GM18868 (cell line): ENCODE results near the gene PAPSS2.
"Not testable (repeated sequence)": the region's sequence is repeated elsewhere in the genome, so short reads cannot be mapped to it uniquely, and the experiment has no call there.

Experiments used
- ATAC-seq: cut with Tn5 transposase; IDR thresholded peaks from one replicate; pipeline ENCODE4 v1.9.1; 2021; ENCODE audit warnings: mild to moderate bottlenecking, moderate library complexity; ENCODE audit not compliant: unreplicated experiment

Gene PAPSS2

GRCh38 chr10:87702260-87702972, 42.7 kb downstream of the PAPSS2 start:
- no peak for ATAC-seq

GRCh38 chr10:87702973-87703294, 43.3 kb downstream of the PAPSS2 start:
- no peak for ATAC-seq

- ATAC-seq, result no peak
Measured at GRCh38 chr10:87703771-87704170, 44.1 kb downstream of the PAPSS2 start.

GRCh38 chr10:87705339-87705738, 45.7 kb downstream of the PAPSS2 start:
- ATAC-seq, result no peak

- ATAC-seq, result no peak
Measured at GRCh38 chr10:87706731-87707130, 47.1 kb downstream of the PAPSS2 start.

- ATAC-seq, result no peak
Measured at GRCh38 chr10:87707254-87707653, 47.6 kb downstream of the PAPSS2 start.

- no peak for ATAC-seq
Measured at GRCh38 chr10:87712913-87713616, 53.4 kb downstream of the PAPSS2 start.

- no peak for ATAC-seq
Measured at GRCh38 chr10:87713707-87714106, 54.0 kb downstream of the PAPSS2 start.

GRCh38 chr10:87715552-87716347, 56.1 kb downstream of the PAPSS2 start:
- ATAC-seq, result no peak

GRCh38 chr10:87716348-87716670, 56.6 kb downstream of the PAPSS2 start:
- ATAC-seq, result no peak

GRCh38 chr10:87720665-87721064, 61.0 kb downstream of the PAPSS2 start:
- no peak for ATAC-seq

GRCh38 chr10:87721781-87722180, 62.1 kb downstream of the PAPSS2 start:
- ATAC-seq, result no peak

GRCh38 chr10:87722716-87723115, 63.0 kb downstream of the PAPSS2 start:
- ATAC-seq, result no peak

GRCh38 chr10:87723500-87723899, 63.8 kb downstream of the PAPSS2 start:
- ATAC-seq, result no peak

GRCh38 chr10:87724789-87725188, 65.1 kb downstream of the PAPSS2 start:
- ATAC-seq, result no peak

GRCh38 chr10:87729940-87730339, 70.3 kb downstream of the PAPSS2 start:
- ATAC-seq, result no peak

GRCh38 chr10:87733081-87733480, 73.4 kb downstream of the PAPSS2 start:
- ATAC-seq, result no peak

- no peak for ATAC-seq
Measured at GRCh38 chr10:87734987-87735827, 75.5 kb downstream of the PAPSS2 start.

- ATAC-seq, result not testable (repeated sequence)
Measured at GRCh38 chr10:87738253-87738652, 78.6 kb downstream of the PAPSS2 start.

GRCh38 chr10:87739703-87740102, 80.0 kb downstream of the PAPSS2 start:
- no peak for ATAC-seq

GRCh38 chr10:87740254-87740655, 80.6 kb downstream of the PAPSS2 start:
- no peak for ATAC-seq
